ENCODE measurements around the gene VPS13D.

VPS13D gene, protein sequence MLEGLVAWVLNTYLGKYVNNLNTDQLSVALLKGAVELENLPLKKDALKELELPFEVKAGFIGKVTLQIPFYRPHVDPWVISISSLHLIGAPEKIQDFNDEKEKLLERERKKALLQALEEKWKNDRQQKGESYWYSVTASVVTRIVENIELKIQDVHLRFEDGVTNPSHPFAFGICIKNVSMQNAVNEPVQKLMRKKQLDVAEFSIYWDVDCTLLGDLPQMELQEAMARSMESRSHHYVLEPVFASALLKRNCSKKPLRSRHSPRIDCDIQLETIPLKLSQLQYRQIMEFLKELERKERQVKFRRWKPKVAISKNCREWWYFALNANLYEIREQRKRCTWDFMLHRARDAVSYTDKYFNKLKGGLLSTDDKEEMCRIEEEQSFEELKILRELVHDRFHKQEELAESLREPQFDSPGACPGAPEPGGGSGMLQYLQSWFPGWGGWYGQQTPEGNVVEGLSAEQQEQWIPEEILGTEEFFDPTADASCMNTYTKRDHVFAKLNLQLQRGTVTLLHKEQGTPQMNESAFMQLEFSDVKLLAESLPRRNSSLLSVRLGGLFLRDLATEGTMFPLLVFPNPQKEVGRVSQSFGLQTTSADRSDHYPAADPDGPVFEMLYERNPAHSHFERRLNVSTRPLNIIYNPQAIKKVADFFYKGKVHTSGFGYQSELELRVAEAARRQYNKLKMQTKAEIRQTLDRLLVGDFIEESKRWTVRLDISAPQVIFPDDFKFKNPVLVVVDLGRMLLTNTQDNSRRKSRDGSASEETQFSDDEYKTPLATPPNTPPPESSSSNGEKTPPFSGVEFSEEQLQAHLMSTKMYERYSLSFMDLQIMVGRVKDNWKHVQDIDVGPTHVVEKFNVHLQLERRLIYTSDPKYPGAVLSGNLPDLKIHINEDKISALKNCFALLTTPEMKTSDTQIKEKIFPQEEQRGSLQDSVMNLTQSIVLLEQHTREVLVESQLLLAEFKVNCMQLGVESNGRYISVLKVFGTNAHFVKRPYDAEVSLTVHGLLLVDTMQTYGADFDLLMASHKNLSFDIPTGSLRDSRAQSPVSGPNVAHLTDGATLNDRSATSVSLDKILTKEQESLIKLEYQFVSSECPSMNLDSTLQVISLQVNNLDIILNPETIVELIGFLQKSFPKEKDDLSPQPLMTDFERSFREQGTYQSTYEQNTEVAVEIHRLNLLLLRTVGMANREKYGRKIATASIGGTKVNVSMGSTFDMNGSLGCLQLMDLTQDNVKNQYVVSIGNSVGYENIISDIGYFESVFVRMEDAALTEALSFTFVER (N-terminal part only)

DNA sequence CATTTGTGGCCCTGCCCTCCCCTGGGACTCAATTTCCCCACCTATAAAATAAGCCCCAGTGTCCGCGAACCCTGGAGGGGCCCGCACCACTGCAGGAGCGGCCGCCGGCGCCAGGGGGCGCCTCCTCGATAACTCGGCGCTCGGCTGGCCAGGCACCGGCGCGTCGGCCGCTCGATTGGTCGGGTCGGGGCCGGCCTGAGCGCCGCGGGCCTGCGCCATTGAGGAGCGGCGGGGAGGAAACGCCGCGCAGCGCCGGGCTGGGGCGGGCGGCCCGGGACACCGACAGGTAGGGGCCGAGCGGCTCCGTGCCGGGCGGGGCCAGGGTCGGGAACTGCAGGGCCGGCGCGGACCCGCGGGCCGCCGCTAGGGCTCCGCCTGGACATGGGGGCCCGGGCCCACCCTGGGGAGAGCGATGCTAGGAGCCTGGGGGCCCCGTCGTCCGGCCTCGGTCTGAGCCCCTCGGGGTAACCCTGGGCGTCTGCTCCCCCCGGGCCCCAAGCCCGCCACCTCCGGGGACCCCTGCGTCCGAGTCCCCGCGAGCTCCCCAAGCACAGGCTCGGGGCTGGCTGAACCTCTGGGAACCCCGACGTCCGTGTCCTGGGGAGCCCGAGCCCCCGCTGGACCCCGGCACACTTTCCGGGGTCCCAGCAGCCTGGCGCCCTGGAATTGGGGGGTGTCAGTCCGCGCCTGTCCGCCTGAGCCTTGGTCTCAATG, at the start of gene VPS13D:
Gene VPS13D, plus strand, starts transcription at position 196 of the 714 bp plus-strand sequence. CDS start 4,237 bp downstream, outside the sequence.
- ChIA-PET POLR2A (no interaction called here), CTCF (interaction anchor here (1.1 to 1.2 kb wide), 2 partner anchors 42 to 93 kb away, joined by 4 read pairs; no protein-coding TSS in a partner anchor)
- TF ChIP-seq FOXM1 (IDR thresholded peaks at IDR 0.05; ENCODE audit: borderline replicate concordance) (peak; percentile 87; the same call in 1 of the 2 replicates), ARNT (IDR thresholded peaks at IDR 0.05) (peak; percentile 80), LEF1 (IDR thresholded peaks at IDR 0.05; ENCODE audit: borderline replicate concordance) (peak; percentile 66; the same call in 1 of the 2 replicates), SP1 (IDR thresholded peaks at IDR 0.05) (no peak)
- peak; percentile 92 for DNase-seq (ENCODE audit: extremely low spot score)

DNA sequence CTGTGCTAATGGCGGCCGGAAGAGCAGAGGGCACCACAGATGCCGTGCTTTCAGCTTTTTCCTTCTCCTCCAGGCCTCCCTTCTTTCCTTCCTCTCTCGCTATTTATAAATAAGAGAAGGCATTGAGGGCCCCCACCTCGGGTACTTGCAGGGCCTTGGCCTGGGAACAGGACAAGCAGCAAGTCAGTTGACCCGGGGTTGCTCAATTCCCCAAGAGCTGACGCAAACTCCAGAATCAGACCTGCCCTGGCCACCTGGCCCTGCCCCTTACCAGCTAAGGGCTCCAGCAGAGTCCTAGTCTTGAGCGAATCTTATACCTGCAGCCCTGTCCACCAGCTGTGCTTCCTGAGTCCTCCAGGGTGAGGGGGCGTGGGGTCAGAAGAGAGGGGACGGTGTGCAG, 49.5 kb upstream of the VPS13D start:
- ChIA-PET POLR2A (no interaction called here), CTCF (interaction anchor here (4.6 kb wide), 1 partner anchor 55 kb away, joined by 19 read pairs; no protein-coding TSS in a partner anchor)
- no peak for DNase-seq (ENCODE audit: extremely low spot score)
- TF ChIP-seq FOXK2 (IDR thresholded peaks at IDR 0.05): no peak
- no peak for TF ChIP-seq ELF4 (IDR thresholded peaks at IDR 0.05)
- no peak for TF ChIP-seq L3MBTL2 (conservative IDR thresholded peaks at IDR 0.05)
- TF ChIP-seq LEF1 (IDR thresholded peaks at IDR 0.05; ENCODE audit: borderline replicate concordance): no peak
- no peak for TF ChIP-seq HDGF (IDR thresholded peaks at IDR 0.05; ENCODE audit: borderline replicate concordance)
- no peak for TF ChIP-seq NFRKB (IDR thresholded peaks at IDR 0.05)
- TF ChIP-seq ARNT (IDR thresholded peaks at IDR 0.05): no peak
- no peak for TF ChIP-seq ZNF384 (IDR thresholded peaks at IDR 0.05)

DNA sequence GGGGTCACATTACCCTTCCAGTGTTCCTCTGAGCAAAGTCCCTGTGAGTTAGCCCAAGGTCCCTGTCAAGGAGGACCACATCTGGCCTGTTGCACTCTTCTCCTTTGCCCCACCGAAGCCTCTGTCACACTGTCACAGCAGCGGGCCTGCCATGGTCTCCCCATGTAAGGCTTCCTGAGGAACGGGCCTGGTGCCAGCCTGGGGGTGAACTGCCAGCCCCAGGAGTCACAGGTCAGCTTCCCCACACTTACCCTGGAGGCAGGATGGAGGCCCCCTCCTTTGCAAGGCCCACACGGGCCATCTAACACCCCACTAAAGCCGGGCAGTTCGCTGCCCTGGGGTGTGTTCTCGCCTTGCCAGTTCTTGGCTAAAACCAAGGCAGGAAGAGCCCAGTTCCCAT, 48.9 kb upstream of the VPS13D start:
- ChIA-PET POLR2A (no interaction called here), CTCF (interaction anchor here (4.6 kb wide), 1 partner anchor 56 kb away, joined by 19 read pairs; no protein-coding TSS in a partner anchor)

DNA sequence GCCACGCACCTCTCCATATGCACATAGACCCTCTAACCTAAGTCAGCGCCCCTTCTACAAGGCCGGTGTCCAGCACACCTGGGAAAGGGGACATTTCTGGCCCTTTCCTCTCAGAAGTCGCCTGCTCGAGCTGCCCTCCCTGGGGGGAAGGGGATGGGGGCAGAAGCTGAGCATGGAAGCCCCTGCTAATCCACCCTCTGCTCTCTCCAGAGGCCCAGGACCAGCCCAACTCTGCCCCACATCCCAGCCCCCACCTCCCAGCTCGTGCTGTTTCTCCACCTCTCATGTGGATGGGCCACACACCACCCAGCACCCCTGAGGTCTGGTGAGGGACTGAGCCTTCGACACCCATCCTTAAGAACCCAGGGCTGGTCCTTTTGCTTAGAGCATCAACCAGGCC, 48.3 kb upstream of the VPS13D start:
- ChIA-PET POLR2A (no interaction called here), CTCF (interaction anchor here (4.6 kb wide), 1 partner anchor 56 kb away, joined by 19 read pairs; no protein-coding TSS in a partner anchor)
- no peak for DNase-seq (ENCODE audit: extremely low spot score)
- TF ChIP-seq ZNF384 (IDR thresholded peaks at IDR 0.05) (no peak), ELF4 (IDR thresholded peaks at IDR 0.05) (no peak), SP1 (IDR thresholded peaks at IDR 0.05) (no peak), ARNT (IDR thresholded peaks at IDR 0.05) (no peak), LEF1 (IDR thresholded peaks at IDR 0.05; ENCODE audit: borderline replicate concordance) (no peak), L3MBTL2 (conservative IDR thresholded peaks at IDR 0.05) (no peak), BHLHE40 (IDR thresholded peaks at IDR 0.05; ENCODE audit: borderline replicate concordance) (no peak), CTBP1 (IDR thresholded peaks at IDR 0.05; ENCODE audit: borderline replicate concordance) (no peak), TARDBP (IDR thresholded peaks at IDR 0.05) (no peak), HDGF (IDR thresholded peaks at IDR 0.05; ENCODE audit: borderline replicate concordance) (no peak), FOXM1 (IDR thresholded peaks at IDR 0.05; ENCODE audit: borderline replicate concordance) (no peak), NFRKB (IDR thresholded peaks at IDR 0.05) (no peak), FOXK2 (IDR thresholded peaks at IDR 0.05) (no peak), SUZ12 (IDR thresholded peaks at IDR 0.05) (no peak), FOXA1 (IDR thresholded peaks at IDR 0.05) (no peak)
- TF ChIP-seq, protein P1, sequence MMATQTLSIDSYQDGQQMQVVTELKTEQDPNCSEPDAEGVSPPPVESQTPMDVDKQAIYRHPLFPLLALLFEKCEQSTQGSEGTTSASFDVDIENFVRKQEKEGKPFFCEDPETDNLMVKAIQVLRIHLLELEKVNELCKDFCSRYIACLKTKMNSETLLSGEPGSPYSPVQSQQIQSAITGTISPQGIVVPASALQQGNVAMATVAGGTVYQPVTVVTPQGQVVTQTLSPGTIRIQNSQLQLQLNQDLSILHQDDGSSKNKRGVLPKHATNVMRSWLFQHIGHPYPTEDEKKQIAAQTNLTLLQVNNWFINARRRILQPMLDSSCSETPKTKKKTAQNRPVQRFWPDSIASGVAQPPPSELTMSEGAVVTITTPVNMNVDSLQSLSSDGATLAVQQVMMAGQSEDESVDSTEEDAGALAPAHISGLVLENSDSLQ (IDR thresholded peaks at IDR 0.05): no peak

More for the DNA sequence above, 48.9 kb upstream of the VPS13D start:
- TF ChIP-seq SUZ12 (IDR thresholded peaks at IDR 0.05) (no peak), FOXM1 (IDR thresholded peaks at IDR 0.05; ENCODE audit: borderline replicate concordance) (no peak), NFRKB (IDR thresholded peaks at IDR 0.05) (no peak), LEF1 (IDR thresholded peaks at IDR 0.05; ENCODE audit: borderline replicate concordance) (no peak), TARDBP (IDR thresholded peaks at IDR 0.05) (no peak), BHLHE40 (IDR thresholded peaks at IDR 0.05; ENCODE audit: borderline replicate concordance) (no peak), ZNF384 (IDR thresholded peaks at IDR 0.05) (no peak), ELF4 (IDR thresholded peaks at IDR 0.05) (no peak), HDGF (IDR thresholded peaks at IDR 0.05; ENCODE audit: borderline replicate concordance) (no peak), CTBP1 (IDR thresholded peaks at IDR 0.05; ENCODE audit: borderline replicate concordance) (no peak), FOXA1 (IDR thresholded peaks at IDR 0.05) (no peak), ARNT (IDR thresholded peaks at IDR 0.05) (no peak), FOXK2 (IDR thresholded peaks at IDR 0.05) (no peak), L3MBTL2 (conservative IDR thresholded peaks at IDR 0.05) (no peak), SP1 (IDR thresholded peaks at IDR 0.05) (no peak)
- TF ChIP-seq, protein P1 (IDR thresholded peaks at IDR 0.05): no peak
- DNase-seq (ENCODE audit: extremely low spot score): no peak

DNA sequence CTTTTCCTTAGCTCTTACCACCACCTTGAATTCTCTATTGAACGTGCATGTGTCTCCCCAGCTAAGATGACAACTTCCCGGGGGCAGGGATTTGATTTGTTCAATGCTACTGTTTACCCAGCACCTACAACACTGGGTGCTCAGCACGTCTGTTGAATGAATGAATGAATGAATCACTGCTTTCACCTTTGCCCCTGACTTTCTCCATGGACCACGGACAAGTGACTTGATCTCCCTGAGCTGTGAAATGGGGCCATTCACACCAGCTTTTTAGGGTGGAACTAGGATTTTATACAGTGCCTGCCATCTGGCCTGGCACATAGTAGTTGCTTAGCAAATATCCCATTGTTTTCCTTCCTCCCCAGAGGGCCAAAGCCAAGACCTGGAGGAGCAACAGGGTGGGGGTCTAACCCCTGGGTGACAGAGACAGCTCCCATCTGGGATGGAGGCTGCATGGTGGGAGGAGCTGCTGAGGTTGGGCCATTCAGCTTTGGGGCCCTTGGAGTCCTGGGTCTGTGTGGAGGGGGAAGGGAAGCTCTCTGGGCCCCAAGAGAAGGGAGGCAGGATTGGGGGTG, 47.3 kb upstream of the VPS13D start:
- DNase-seq (ENCODE audit: extremely low spot score): no peak
- ChIA-PET POLR2A (no interaction called here), CTCF (interaction anchor here (4.6 kb wide), 1 partner anchor 57 kb away, joined by 19 read pairs; no protein-coding TSS in a partner anchor)
- TF ChIP-seq SUZ12 (IDR thresholded peaks at IDR 0.05) (no peak), ZNF384 (IDR thresholded peaks at IDR 0.05) (no peak), LEF1 (IDR thresholded peaks at IDR 0.05; ENCODE audit: borderline replicate concordance) (no peak), NFRKB (IDR thresholded peaks at IDR 0.05) (no peak), TARDBP (IDR thresholded peaks at IDR 0.05) (no peak), BHLHE40 (IDR thresholded peaks at IDR 0.05; ENCODE audit: borderline replicate concordance) (no peak), SP1 (IDR thresholded peaks at IDR 0.05) (no peak), CTBP1 (IDR thresholded peaks at IDR 0.05; ENCODE audit: borderline replicate concordance) (no peak), FOXK2 (IDR thresholded peaks at IDR 0.05) (no peak), FOXM1 (IDR thresholded peaks at IDR 0.05; ENCODE audit: borderline replicate concordance) (no peak), FOXA1 (IDR thresholded peaks at IDR 0.05) (no peak), L3MBTL2 (conservative IDR thresholded peaks at IDR 0.05) (no peak)
- TF ChIP-seq, protein P1 (IDR thresholded peaks at IDR 0.05): no peak
